Measurements from ENCODE around the gene PTPRM. TPM values are rescaled to one million over a fixed set of nuclear protein-coding genes. Genes with fewer than 3 reads are reported as not detected.

The PTPRM gene
- polyA plus RNA-seq, 1 donor from 2014 or later = 126 TPM

- Histone ChIP-seq H2AFZ (ENCODE audit: low read depth, low read length) (no peak overlapping the region), H3K27ac (ENCODE audit: low read length) (no peak overlapping the region), H4K20me1 (ENCODE audit: insufficient read depth) (no peaks in the 10 kb centered on the region), H3K36me3 (ENCODE audit: insufficient read depth, low read length) (no peaks in the 10 kb centered on the region), H3K79me2 (replicated peaks; ENCODE audit: insufficient read depth, low read length) (no peaks in the 10 kb centered on the region), H3K4me2 (ENCODE audit: low read length) (no peak overlapping the region), H3K4me3 (ENCODE audit: low read length) (no peak overlapping the region), H3K27me3 (ENCODE audit: insufficient read depth, low read depth, low read length) (no peaks in the 10 kb centered on the region), H3K9ac (ENCODE audit: low read length) (no peak overlapping the region), H3F3A (ENCODE audit: insufficient read depth, low read length, poor library complexity, severe bottlenecking) (no peaks in the 10 kb centered on the region), H3K9me3 (ENCODE audit: low read length) (no peaks in the 10 kb centered on the region), H3K9me2 (ENCODE audit: insufficient read depth, low read length) (no peaks in the 10 kb centered on the region)
- TF ChIP-seq SMC3 (conservative IDR thresholded peaks at IDR 0.05; ENCODE audit: poor library complexity) (no peak), RAD21 (conservative IDR thresholded peaks at IDR 0.05) (no peak)
Measured at GRCh38 chr18:8279346-8279745, 712.2 kb downstream of the PTPRM start.

GRCh38 chr18:8279781-8280330 is 712.7 kb downstream of the PTPRM start:
- Histone ChIP-seq H3F3A (ENCODE audit: insufficient read depth, low read length, poor library complexity, severe bottlenecking) (no peaks in the 10 kb centered on the region), H3K9ac (ENCODE audit: low read length) (no peak overlapping the region), H3K4me3 (ENCODE audit: low read length) (no peak overlapping the region), H3K27ac (ENCODE audit: low read length) (no peak overlapping the region), H2AFZ (ENCODE audit: low read depth, low read length) (no peak overlapping the region), H3K9me3 (ENCODE audit: low read length) (no peaks in the 10 kb centered on the region), H3K36me3 (ENCODE audit: insufficient read depth, low read length) (no peaks in the 10 kb centered on the region), H3K27me3 (ENCODE audit: insufficient read depth, low read depth, low read length) (no peaks in the 10 kb centered on the region), H4K20me1 (ENCODE audit: insufficient read depth) (no peaks in the 10 kb centered on the region), H3K4me2 (ENCODE audit: low read length) (no peak overlapping the region), H3K79me2 (replicated peaks; ENCODE audit: insufficient read depth, low read length) (no peaks in the 10 kb centered on the region), H3K9me2 (ENCODE audit: insufficient read depth, low read length) (no peaks in the 10 kb centered on the region)
- no peak for TF ChIP-seq RAD21 (conservative IDR thresholded peaks at IDR 0.05)
- no peak for TF ChIP-seq POLR2AphosphoS5 (IDR thresholded peaks at IDR 0.05)
- TF ChIP-seq, protein P1, sequence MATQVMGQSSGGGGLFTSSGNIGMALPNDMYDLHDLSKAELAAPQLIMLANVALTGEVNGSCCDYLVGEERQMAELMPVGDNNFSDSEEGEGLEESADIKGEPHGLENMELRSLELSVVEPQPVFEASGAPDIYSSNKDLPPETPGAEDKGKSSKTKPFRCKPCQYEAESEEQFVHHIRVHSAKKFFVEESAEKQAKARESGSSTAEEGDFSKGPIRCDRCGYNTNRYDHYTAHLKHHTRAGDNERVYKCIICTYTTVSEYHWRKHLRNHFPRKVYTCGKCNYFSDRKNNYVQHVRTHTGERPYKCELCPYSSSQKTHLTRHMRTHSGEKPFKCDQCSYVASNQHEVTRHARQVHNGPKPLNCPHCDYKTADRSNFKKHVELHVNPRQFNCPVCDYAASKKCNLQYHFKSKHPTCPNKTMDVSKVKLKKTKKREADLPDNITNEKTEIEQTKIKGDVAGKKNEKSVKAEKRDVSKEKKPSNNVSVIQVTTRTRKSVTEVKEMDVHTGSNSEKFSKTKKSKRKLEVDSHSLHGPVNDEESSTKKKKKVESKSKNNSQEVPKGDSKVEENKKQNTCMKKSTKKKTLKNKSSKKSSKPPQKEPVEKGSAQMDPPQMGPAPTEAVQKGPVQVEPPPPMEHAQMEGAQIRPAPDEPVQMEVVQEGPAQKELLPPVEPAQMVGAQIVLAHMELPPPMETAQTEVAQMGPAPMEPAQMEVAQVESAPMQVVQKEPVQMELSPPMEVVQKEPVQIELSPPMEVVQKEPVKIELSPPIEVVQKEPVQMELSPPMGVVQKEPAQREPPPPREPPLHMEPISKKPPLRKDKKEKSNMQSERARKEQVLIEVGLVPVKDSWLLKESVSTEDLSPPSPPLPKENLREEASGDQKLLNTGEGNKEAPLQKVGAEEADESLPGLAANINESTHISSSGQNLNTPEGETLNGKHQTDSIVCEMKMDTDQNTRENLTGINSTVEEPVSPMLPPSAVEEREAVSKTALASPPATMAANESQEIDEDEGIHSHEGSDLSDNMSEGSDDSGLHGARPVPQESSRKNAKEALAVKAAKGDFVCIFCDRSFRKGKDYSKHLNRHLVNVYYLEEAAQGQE (IDR thresholded peaks at IDR 0.05; ENCODE audit: borderline replicate concordance) = no peak
- no peak for TF ChIP-seq EZH2 (IDR thresholded peaks at IDR 0.05; ENCODE audit: borderline replicate concordance, insufficient read depth, low read length, poor library complexity, severe bottlenecking)
- no peak for TF ChIP-seq MXI1 (conservative IDR thresholded peaks at IDR 0.05; ENCODE audit: poor library complexity, severe bottlenecking)
- TF ChIP-seq CTCF (IDR thresholded peaks at IDR 0.05; ENCODE audit: poor library complexity, severe bottlenecking) = no peak
- TF ChIP-seq EP300 (conservative IDR thresholded peaks at IDR 0.05; ENCODE audit: poor library complexity, severe bottlenecking) = no peak
- TF ChIP-seq TAF1 (IDR thresholded peaks at IDR 0.05; ENCODE audit: low read depth) = no peak
- TF ChIP-seq SMC3 (conservative IDR thresholded peaks at IDR 0.05; ENCODE audit: poor library complexity) = no peak
